A673 (cell line): ENCODE data around the gene CEP20. TPM values are rescaled to one million over a fixed set of nuclear protein-coding genes. Genes with fewer than 3 reads are reported as not detected.
"Not testable (repeated sequence)": the region's sequence is repeated elsewhere in the genome, so short reads cannot be mapped to it uniquely, and the experiment has no call there.

ENCODE experiments used
- BruUV-seq: library from RNA; stranded (reverse); fragments of 400-500 nt; replicated peaks from 2 replicates; lab custom pipeline; 2021; lab: Mats Ljungman, UMichigan
- CTCF ChIA-PET: fragments of 300-600 bp; sonication (Branson Sonifier 250); formaldehyde crosslinking; loops from one replicate; lab custom pipeline; 2022; ENCODE audit warnings: antibody characterized with exemption; lab: Charles Lee
- POLR2A ChIA-PET: fragments of 300-600 bp; sonication (Branson Sonifier 250); formaldehyde crosslinking; loops from one replicate; lab custom pipeline; 2022; ENCODE audit warnings: antibody characterized with exemption; ENCODE audit not compliant: low non-redundant PET; lab: Charles Lee
- DNase-seq: peaks from one replicate; pipeline ENCODE4 v3.0.0-alpha.2; 2015; ENCODE audit warnings: low spot score
- H3K27ac ChIP-seq: fragments of 200-600 bp; sonication (generic); 2 replicates; pipeline ENCODE4 v1.5.1; 2016; ENCODE audit warnings: mixed run types, low read depth, mild to moderate bottlenecking, mixed read lengths, antibody characterized with exemption, low read length; ENCODE audit not compliant: poor library complexity, severe bottlenecking
- H3K27me3 ChIP-seq: fragments of 200-600 bp; sonication (generic); replicated peaks from 2 replicates; pipeline ENCODE4 v1.6.1; 2017; ENCODE audit warnings: mixed run types, low read depth, mild to moderate bottlenecking, mixed read lengths, antibody characterized with exemption, low read length; ENCODE audit not compliant: insufficient read depth, poor library complexity
- H3K36me3 ChIP-seq: fragments of 200-600 bp; sonication (generic); 2 replicates; pipeline ENCODE4 v1.6.1; 2016; ENCODE audit warnings: mixed run types, mild to moderate bottlenecking, mixed read lengths, antibody characterized with exemption, low read length; ENCODE audit not compliant: insufficient read depth, poor library complexity, severe bottlenecking
- H3K4me1 ChIP-seq: fragments of 200-600 bp; sonication (generic); 2 replicates; pipeline ENCODE4 v1.6.1; 2017; ENCODE audit warnings: mixed run types, mild to moderate bottlenecking, mixed read lengths, antibody characterized with exemption, low read length; ENCODE audit not compliant: insufficient read depth, poor library complexity, severe bottlenecking
- H3K4me3 ChIP-seq: fragments of 200-600 bp; sonication (generic); 2 replicates; pipeline ENCODE4 v1.5.1; 2016; ENCODE audit warnings: low read depth, mixed run types, mild to moderate bottlenecking, mixed read lengths, low read length; ENCODE audit not compliant: poor library complexity, severe bottlenecking
- H3K9me3 ChIP-seq: fragments of 200-600 bp; sonication (generic); 2 replicates; pipeline ENCODE4 v1.6.1; 2016; ENCODE audit warnings: mixed run types, low read depth, mild to moderate bottlenecking, mixed read lengths, antibody characterized with exemption, low read length; ENCODE audit not compliant: poor library complexity, severe bottlenecking
- CTCF ChIP-seq: fragments of 300-800, 200-600 bp; sonication (generic); conservative IDR thresholded peaks from 2 replicates; pipeline ENCODE4 v1.5.1; 2017; ENCODE audit warnings: low read depth, mild to moderate bottlenecking, antibody characterized with exemption, low read length, moderate library complexity, mixed read lengths
- EZH2 ChIP-seq: fragments of 200-600 bp; sonication (generic); IDR thresholded peaks from 2 replicates; pipeline ENCODE4 v1.6.1; 2017; ENCODE audit warnings: borderline replicate concordance, low read depth, mild to moderate bottlenecking, mixed read lengths, antibody characterized with exemption, low read length; ENCODE audit not compliant: poor library complexity, severe bottlenecking
- intact Hi-C: fragments of 100-400 bp; cut with micrococcal nuclease; formaldehyde crosslinking; loops from one replicate; pipeline ENCODE4 v1.10.0; 2022; ENCODE audit not compliant: unreplicated experiment
- total RNA-seq: library from RNA; stranded (reverse); gene quantifications from 2 replicates; pipeline ENCODE4 v1.2.3, GENCODE V29; 2021

The CEP20 gene
- total RNA-seq, 1 experiment from 2014 or later: 51.0 TPM

- no peaks in the 10 kb centered on the region for H3K27me3 ChIP-seq
- intact Hi-C loops: no loop called here
- H3K4me1 ChIP-seq: no peaks in the 10 kb centered on the region
- no peaks in the 10 kb centered on the region for H3K36me3 ChIP-seq
- H3K9me3 ChIP-seq: no peaks in the 10 kb centered on the region
- H3K27ac ChIP-seq: no peak overlapping the region
- no peak for DNase-seq
- H3K4me3 ChIP-seq: no peak overlapping the region
- TF ChIP-seq CTCF: no peak
- TF ChIP-seq EZH2: no peak
- POLR2A ChIA-PET: no interaction called here
- BruUV-seq: no TSS peak
- CTCF ChIA-PET: no interaction called here
These were observed 40.7 kb downstream of the CEP20 start for GRCh38 chr16:15847611-15848175.

- Histone ChIP-seq H3K9me3 (no peaks in the 10 kb centered on the region), H3K27ac (no peak overlapping the region), H3K4me1 (no peaks in the 10 kb centered on the region), H3K27me3 (no peaks in the 10 kb centered on the region), H3K36me3 (no peaks in the 10 kb centered on the region), H3K4me3 (no peak overlapping the region)
- POLR2A ChIA-PET: no interaction called here
- no TSS peak for BruUV-seq
- CTCF ChIA-PET: no interaction called here
- no peak for TF ChIP-seq CTCF
- no peak for TF ChIP-seq EZH2
- DNase-seq: no peak
- intact Hi-C loops: no loop called here
These were observed 41.9 kb downstream of the CEP20 start for GRCh38 chr16:15846510-15846909.

- CTCF ChIA-PET: no interaction called here
- H3K4me1 ChIP-seq: no peaks in the 10 kb centered on the region
- intact Hi-C loops: no loop called here
- no peaks in the 10 kb centered on the region for H3K36me3 ChIP-seq
- TF ChIP-seq CTCF (no peak), EZH2 (no peak)
- H3K27me3 ChIP-seq: no peaks in the 10 kb centered on the region
- H3K9me3 ChIP-seq: no peaks in the 10 kb centered on the region
- H3K4me3 ChIP-seq: no peak overlapping the region
- H3K27ac ChIP-seq: no peak overlapping the region
- POLR2A ChIA-PET: no interaction called here
- no peak for DNase-seq
- no TSS peak for BruUV-seq
These were observed 44.6 kb downstream of the CEP20 start for GRCh38 chr16:15843635-15844279.

- BruUV-seq, H3K27ac ChIP-seq, H3K4me3 ChIP-seq, intact Hi-C loops, H3K36me3 ChIP-seq, DNase-seq, H3K9me3 ChIP-seq, H3K27me3 ChIP-seq, H3K4me1 ChIP-seq, POLR2A ChIA-PET: not testable (repeated sequence)
- CTCF ChIA-PET: interaction anchor here (1.2 kb wide), 1 partner anchor 18 kb away, joined by 7 read pairs; no protein-coding TSS in a partner anchor
These were observed 49.2 kb downstream of the CEP20 start for GRCh38 chr16:15839204-15839603.
